GM21529 (cell line): ENCODE measurements around the gene POU3F2.

Source experiments
- ATAC-seq: cut with Tn5 transposase; IDR thresholded peaks from one replicate; pipeline ENCODE4 v1.9.1; 2021; ENCODE audit not compliant: unreplicated experiment

The POU3F2 gene

DNA sequence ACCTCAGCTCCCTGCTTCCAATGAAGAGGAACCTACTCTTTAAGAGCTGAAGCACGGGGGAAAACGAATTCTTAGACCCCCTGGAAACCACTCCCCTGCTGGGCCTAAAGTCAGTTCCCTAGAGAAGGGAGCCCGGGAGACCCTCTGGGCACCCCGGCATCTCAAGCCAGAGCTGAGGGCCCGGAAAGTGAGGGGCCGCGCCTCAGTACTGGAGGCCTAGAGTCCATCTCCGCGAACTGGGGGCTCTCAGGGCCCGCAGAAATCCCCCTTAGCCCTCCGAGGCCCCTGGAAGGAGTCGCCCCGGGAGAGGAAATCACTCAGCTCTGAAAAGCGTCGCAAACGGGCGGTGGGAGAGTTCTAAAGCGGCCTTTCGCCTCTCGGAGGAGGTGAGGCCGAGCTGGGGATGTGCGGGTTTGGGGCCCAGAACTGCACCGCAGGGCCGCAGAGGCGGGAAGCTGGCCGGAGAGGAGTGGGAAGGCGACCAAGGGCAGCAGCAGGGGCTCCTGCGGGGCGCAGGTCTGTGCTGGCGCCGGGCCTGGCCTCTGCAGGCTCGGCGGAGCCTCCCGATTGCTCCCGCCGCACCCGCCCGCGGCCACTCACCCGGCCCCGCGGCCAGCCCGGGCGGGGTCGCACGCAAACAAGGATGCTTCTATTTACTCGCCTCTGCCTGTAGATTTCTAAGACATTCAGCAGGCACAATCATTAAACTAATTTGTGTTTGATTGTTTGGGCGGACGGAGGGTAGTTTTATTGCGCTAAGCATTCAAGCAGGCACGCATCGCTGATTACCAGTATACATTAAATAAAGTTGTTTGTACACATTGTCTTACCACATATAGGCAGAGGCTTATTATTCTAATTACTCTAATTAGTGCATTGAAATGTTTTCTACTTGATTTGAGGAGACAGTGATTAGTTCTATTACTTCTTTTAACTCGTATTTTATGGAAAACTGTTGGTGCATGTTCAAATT is 9.2 kb downstream of the POU3F2 start:
- no peak for ATAC-seq

GRCh38 chr6:98844244-98845210 is 10.2 kb downstream of the POU3F2 start:
- no peak for ATAC-seq

- ATAC-seq: peak; percentile 70
Observed at GRCh38 chr6:98845211-98846020, 11.0 kb downstream of the POU3F2 start.

GRCh38 chr6:98846021-98846380 is 11.6 kb downstream of the POU3F2 start:
- ATAC-seq: no peak

GRCh38 chr6:98847416-98847778 is 13.0 kb downstream of the POU3F2 start:
- no peak for ATAC-seq

GRCh38 chr6:98847779-98848538 is 13.6 kb downstream of the POU3F2 start:
- ATAC-seq: peak; percentile 37

- no peak for ATAC-seq
Observed at GRCh38 chr6:98848539-98849242, 14.3 kb downstream of the POU3F2 start.

DNA sequence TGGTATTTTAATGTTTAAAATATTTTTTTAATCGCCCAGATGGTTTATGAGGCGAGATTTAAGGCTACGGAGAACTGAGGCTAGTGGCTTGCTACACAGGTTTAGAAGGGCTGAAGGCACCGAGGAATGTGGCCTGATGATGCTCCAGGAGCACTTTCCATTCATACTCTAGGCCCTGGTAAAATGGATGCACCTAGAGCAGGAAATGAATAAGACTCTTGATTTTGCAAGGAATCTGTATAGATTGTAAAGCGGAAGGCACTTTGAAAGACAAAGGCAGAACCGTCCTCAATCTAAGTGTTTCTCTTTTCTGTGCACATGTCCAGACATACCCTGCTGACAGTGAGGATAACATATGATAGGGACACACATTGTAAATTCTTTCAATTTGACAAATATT is 30.1 kb downstream of the POU3F2 start:
- no peak for ATAC-seq

GRCh38 chr6:98871057-98871456 is 36.7 kb downstream of the POU3F2 start:
- no peak for ATAC-seq

GRCh38 chr6:98871821-98872220 is 37.4 kb downstream of the POU3F2 start:
- ATAC-seq: no peak

GRCh38 chr6:98875375-98875774 is 41.0 kb downstream of the POU3F2 start:
- ATAC-seq: no peak

DNA sequence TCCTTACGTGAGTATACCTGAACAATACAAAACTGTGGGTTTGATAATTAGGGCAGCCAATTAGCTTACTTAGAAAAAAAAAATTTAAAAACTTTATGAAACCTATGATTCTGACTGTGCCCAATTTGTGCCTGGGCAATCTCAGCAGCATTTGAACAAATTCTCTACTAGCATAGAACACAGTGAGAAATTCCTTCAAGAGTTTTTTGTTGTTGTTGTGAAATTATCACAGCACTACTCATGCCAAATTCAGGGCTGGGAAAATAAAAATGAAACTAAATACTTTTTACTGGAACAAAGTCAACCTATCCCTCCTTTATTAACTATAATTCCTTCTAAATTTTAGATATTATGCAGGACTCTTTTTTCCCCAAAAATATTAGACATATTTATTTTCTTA is 42.9 kb downstream of the POU3F2 start:
- ATAC-seq: no peak

DNA sequence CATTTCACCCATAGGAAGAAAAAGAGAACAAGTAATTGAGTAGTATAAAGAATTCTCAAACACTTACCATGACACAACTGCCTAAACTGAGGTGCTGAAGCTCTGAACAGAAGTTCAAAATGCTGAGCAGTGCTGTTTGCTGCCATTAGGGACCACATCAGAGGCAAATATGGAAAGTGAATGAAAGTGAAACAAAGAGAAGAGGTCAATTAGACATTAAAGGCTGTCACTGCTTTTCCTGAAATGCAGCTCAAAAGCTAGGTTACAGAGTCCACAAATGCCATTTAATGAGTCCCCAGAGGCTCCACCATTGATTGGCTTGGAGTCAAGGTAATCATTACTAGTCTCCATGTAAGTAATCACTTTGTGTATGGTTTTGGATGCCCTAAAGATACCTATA is 46.1 kb downstream of the POU3F2 start:
- ATAC-seq: peak; percentile 89

- no peak for ATAC-seq
Observed at GRCh38 chr6:98885330-98885729, 51.0 kb downstream of the POU3F2 start.

DNA sequence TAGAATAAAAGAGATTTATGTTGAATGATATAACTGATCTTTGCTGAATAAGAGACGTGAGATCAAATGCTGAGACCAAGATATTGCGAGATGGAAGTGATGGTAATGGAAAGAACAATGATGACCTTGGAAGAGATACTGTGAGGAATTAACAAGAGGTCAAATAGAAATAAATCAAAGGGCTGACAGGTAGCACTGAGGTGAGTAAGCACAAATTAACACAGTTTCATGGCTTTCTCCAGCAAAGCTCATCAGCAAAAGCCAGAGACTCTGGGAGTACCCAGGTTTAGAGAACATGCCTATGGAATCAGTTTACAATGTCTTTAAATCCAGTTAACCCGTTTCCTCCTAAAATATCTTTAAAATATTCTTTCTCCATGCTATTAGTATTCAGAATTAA is 53.3 kb downstream of the POU3F2 start:
- no peak for ATAC-seq
